Stimulated activated CD4-positive, alpha-beta T cell treated with anti-CD3 and anti-CD28 coated beads, Interleukin-12 subunit alpha, Interleukin-12 subunit beta, amount 100 ng/mL, for 48 hours (primary cell): ENCODE measurements around the gene TNFRSF14.

Experiments
- DNase-seq, 3 donors: peaks; one replicate each; pipeline ENCODE4 v3.0.0-alpha.2; 2020; ENCODE audit warnings: low read depth in 2 of 3, low spot score in 1 of 3

The TNFRSF14 gene

DNA sequence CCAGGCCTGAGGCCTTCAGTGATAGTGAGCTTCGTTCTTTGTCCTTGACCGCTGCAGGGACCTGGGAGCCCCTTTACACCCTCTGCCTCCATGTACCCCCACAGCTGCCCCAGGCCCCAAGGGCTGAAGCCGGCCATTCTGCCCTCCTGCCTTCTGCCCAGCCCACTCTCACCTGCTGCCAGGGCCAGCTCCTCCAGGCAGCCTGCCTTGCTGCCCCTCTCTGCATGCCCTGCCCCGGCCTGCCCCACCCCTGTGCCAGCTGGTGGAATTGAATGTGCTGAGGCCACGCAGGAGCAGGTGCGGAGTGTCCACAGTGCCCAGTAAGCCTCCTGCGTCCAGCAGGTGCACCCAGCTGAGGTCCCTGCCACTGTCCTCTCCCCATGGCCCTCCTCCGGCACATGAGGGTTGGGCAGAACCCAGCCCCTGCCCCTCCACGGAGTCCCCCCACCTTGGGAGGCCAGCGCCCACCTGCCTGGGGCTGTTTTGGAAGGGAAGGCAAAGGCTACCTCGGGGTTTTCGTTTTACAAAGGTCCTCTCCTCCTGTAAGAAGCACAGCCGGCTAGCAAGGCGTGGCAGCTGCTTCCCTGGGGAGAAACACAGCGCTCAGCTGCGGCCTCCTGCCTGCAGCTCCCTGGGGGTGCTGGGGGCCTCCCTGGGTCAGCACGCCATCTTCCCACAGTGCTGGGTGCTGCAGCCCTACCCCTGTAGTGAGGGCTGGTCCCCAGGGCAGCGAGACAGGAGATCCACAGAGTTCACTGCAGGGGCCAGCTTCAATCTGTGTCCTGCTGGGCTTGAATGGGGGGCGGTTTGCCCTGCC is 55.7 kb downstream of the TNFRSF14 start:
- DNase-seq, result no peak

DNA sequence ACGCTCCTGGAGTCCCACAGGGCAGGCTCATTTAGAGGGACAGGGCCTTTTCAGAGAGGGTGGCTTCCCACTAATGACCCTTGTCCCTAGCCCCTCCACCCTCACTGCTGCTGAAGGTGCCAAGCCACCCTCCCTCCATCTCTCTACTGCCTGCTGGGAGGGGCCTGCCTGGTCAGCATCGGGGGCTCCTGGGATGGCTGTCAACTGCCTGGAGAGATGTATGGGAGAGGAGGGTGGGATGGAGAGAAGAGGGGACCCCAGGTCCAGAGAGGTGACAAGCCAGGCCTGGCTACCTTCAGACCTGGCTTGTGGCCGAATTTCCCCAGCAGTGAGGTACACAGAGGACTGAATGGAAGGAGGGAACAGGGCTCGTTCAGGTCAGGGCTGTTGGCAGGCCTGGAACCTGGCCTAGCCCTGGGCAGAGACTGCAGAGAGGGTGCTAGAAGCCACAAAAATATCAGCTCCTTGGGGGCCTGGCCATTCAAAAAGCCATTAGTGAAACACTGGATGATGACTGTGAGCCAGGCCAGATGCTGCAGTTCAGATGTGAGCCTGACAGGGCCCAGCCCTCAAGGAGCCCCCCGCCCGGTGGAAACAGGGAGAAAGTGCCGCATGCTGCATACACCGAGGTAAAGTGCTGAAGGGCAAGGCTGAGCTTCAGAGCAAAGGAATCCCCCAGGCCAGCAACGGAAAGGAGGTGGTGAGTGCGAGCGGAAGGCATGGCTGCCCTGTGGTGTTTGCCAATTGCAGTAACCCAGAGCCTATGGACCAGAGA is 56.6 kb downstream of the TNFRSF14 start:
- DNase-seq, result no peak
